IMR-90 (cell line): Measurements from ENCODE around the gene ANGPTL7. TPM values are rescaled to one million over a fixed set of nuclear protein-coding genes. Genes with fewer than 3 reads are reported as not detected.

ENCODE experiments used
- ATAC-seq: fragments of 200-7000 bp; cut with Tn5 transposase; 2 replicates; pipeline ENCODE4 v1.9.1; 2020; ENCODE audit warnings: low read depth, mild to moderate bottlenecking, moderate library complexity
- BruUV-seq: library from RNA; stranded (reverse); fragments of 400-500 nt; replicated peaks from 2 replicates; lab custom pipeline; 2021; lab: Mats Ljungman, UMichigan
- CTCF ChIA-PET: fragments of 300-600 bp; formaldehyde crosslinking; extraction: SDS; loops from one replicate; lab custom pipeline; 2021; ENCODE audit warnings: antibody characterized with exemption; lab: Yijun Ruan, JAX
- POLR2A ChIA-PET: fragments of 300-600 bp; sonication (Branson Sonifier 250); formaldehyde crosslinking; loops from one replicate; lab custom pipeline; 2022; ENCODE audit warnings: antibody characterized with exemption; ENCODE audit not compliant: unreplicated experiment; lab: Charles Lee
- DNase-seq: peaks from one replicate; pipeline ENCODE4 v3.0.0; 2013
- H2AFZ ChIP-seq: replicated peaks from 2 replicates; pipeline ENCODE3; 2013; ENCODE audit warnings: low read length, mild to moderate bottlenecking; ENCODE audit not compliant: poor library complexity
- H2AK5ac ChIP-seq: 2 replicates; pipeline ENCODE4 v1.6.1; 2013; ENCODE audit warnings: low read depth, low read length, inconsistent platforms
- H2AK9ac ChIP-seq: replicated peaks from 2 replicates; pipeline ENCODE3; 2013; ENCODE audit warnings: mild to moderate bottlenecking, low read depth, low read length, moderate library complexity; ENCODE audit not compliant: poor library complexity
- H2BK120ac ChIP-seq: 2 replicates; pipeline ENCODE4 v1.6.1; 2013; ENCODE audit warnings: low read depth, low read length, inconsistent platforms
- H2BK15ac ChIP-seq: 3 replicates; pipeline ENCODE4 v1.6.1; 2013; ENCODE audit warnings: low read depth, low read length, inconsistent platforms
- H2BK20ac ChIP-seq: 2 replicates; pipeline ENCODE4 v1.6.1; 2013; ENCODE audit warnings: low read depth, mild to moderate bottlenecking, inconsistent platforms, low read length, moderate library complexity
- H2BK5ac ChIP-seq: 2 replicates; pipeline ENCODE4 v1.6.1; 2013; ENCODE audit warnings: mild to moderate bottlenecking, low read depth, low read length, inconsistent platforms; ENCODE audit not compliant: poor library complexity, severe bottlenecking
- H3K14ac ChIP-seq: replicated peaks from 2 replicates; pipeline ENCODE4 v1.6.1; 2013; ENCODE audit warnings: low read depth, low read length, inconsistent platforms
- H3K18ac ChIP-seq: 2 replicates; pipeline ENCODE4 v1.6.1; 2013; ENCODE audit warnings: low read depth, low read length, control low read depth
- H3K23ac ChIP-seq: 2 replicates; pipeline ENCODE4 v1.6.1; 2013; ENCODE audit warnings: low read depth, low read length, inconsistent platforms
- H3K27ac ChIP-seq: 2 replicates; pipeline ENCODE4 v1.5.1; 2013; ENCODE audit warnings: mild to moderate bottlenecking, control low read depth, low read length; ENCODE audit not compliant: insufficient read depth
- H3K27me3 ChIP-seq: 2 replicates; pipeline ENCODE4 v1.6.1; 2013; ENCODE audit warnings: low read length; ENCODE audit not compliant: control insufficient read depth, insufficient read depth
- H3K36me3 ChIP-seq: 2 replicates; pipeline ENCODE4 v1.6.1; 2013; ENCODE audit warnings: low read length, mixed read lengths; ENCODE audit not compliant: control insufficient read depth, insufficient read depth
- H3K4ac ChIP-seq: 2 replicates; pipeline ENCODE4 v1.6.1; 2013; ENCODE audit warnings: low read depth, low read length, inconsistent platforms
- H3K4me1 ChIP-seq: 2 replicates; pipeline ENCODE4 v1.6.1; 2013; ENCODE audit warnings: low read length, mixed read lengths; ENCODE audit not compliant: control insufficient read depth, insufficient read depth
- H3K4me2 ChIP-seq: 2 replicates; pipeline ENCODE4 v1.6.1; 2013; ENCODE audit warnings: low read depth, mild to moderate bottlenecking, control low read depth, low read length, moderate library complexity
- H3K4me3 ChIP-seq: 2 replicates; pipeline ENCODE4 v1.5.1; 2013; ENCODE audit warnings: low read depth, mild to moderate bottlenecking, control low read depth, low read length, moderate library complexity; ENCODE audit not compliant: insufficient read depth
- H3K56ac ChIP-seq: 2 replicates; pipeline ENCODE4 v1.6.1; 2013; ENCODE audit warnings: low read length, inconsistent platforms; ENCODE audit not compliant: insufficient read depth; ENCODE audit errors: extremely low read depth
- H3K79me1 ChIP-seq, 2 experiments: 2 replicates each; pipeline ENCODE4 v1.6.1; 2013; ENCODE audit warnings: low read length in 2 of 2, inconsistent platforms in 1 of 2, low read depth in 1 of 2
- H3K9ac ChIP-seq: 2 replicates; pipeline ENCODE4 v1.6.1; 2013; ENCODE audit warnings: low read depth, low read length, control low read depth
- H3K9me1 ChIP-seq: 2 replicates; pipeline ENCODE4 v1.6.1; 2013; ENCODE audit warnings: low read length, inconsistent platforms; ENCODE audit not compliant: insufficient read depth
- H3K9me3 ChIP-seq: 2 replicates; pipeline ENCODE4 v1.6.1; 2013; ENCODE audit warnings: low read length; ENCODE audit not compliant: control insufficient read depth, insufficient read depth
- H4K20me1 ChIP-seq: 2 replicates; pipeline ENCODE4 v1.6.1; 2013; ENCODE audit warnings: low read length, inconsistent platforms; ENCODE audit not compliant: insufficient read depth
- H4K5ac ChIP-seq: 2 replicates; pipeline ENCODE4 v1.6.1; 2013; ENCODE audit warnings: mild to moderate bottlenecking, low read depth, low read length, control low read depth
- H4K8ac ChIP-seq, 2 experiments: 2 replicates each; pipeline ENCODE4 v1.6.1; 2013; ENCODE audit warnings: low read depth in 2 of 2, low read length in 2 of 2, control low read depth in 1 of 2, inconsistent platforms in 1 of 2
- H4K91ac ChIP-seq: 2 replicates; pipeline ENCODE4 v1.6.1; 2013; ENCODE audit warnings: low read depth, low read length, inconsistent platforms; ENCODE audit not compliant: insufficient read depth
- CHD1 ChIP-seq: IDR thresholded peaks from 2 replicates; pipeline ENCODE4 v1.6.1; 2012; ENCODE audit warnings: low read depth, low read length, improper control_type of control experiment
- MAFK ChIP-seq: IDR thresholded peaks from 2 replicates; pipeline ENCODE4 v1.6.1; 2012; ENCODE audit warnings: low read depth, low read length, improper control_type of control experiment
- MAZ ChIP-seq: IDR thresholded peaks from 2 replicates; pipeline ENCODE4 v1.6.1; 2012; ENCODE audit warnings: low read depth, mild to moderate bottlenecking, low read length, improper control_type of control experiment, moderate library complexity, borderline replicate concordance
- MXI1 ChIP-seq: IDR thresholded peaks from 2 replicates; pipeline ENCODE4 v1.6.1; 2012; ENCODE audit warnings: low read depth, mild to moderate bottlenecking, low read length, moderate library complexity, borderline replicate concordance
- POLR2A ChIP-seq: IDR thresholded peaks from 2 replicates; pipeline ENCODE4 v1.6.1; 2012; ENCODE audit warnings: mild to moderate bottlenecking, low read depth, low read length
- RCOR1 ChIP-seq: IDR thresholded peaks from 2 replicates; pipeline ENCODE4 v1.6.1; 2012; ENCODE audit warnings: mild to moderate bottlenecking, low read length, improper control_type of control experiment; ENCODE audit not compliant: insufficient replicate concordance
- SMC3 ChIP-seq: fragments of 150-350 bp; IDR thresholded peaks from 2 replicates; pipeline ENCODE4 v1.6.1; 2016; ENCODE audit warnings: low read depth, mild to moderate bottlenecking, antibody characterized with exemption, low read length, moderate library complexity
- USF2 ChIP-seq: fragments of 150-350 bp; IDR thresholded peaks from 2 replicates; pipeline ENCODE4 v1.6.1; 2017; ENCODE audit warnings: mild to moderate bottlenecking, antibody characterized with exemption, low read length, low read depth
- WGBS, 2 experiments: methylation state at CpG; one replicate each; pipeline versions ENCODE4 v1.1.5 to v1.1.7; 2013; ENCODE audit warnings: missing lambda C conversion rate in 2 of 2; ENCODE audit not compliant: insufficient read length in 1 of 2; ENCODE audit errors: extremely low coverage in 2 of 2; 5-methylcytosine and 5-hydroxymethylcytosine counted together
- dilution Hi-C: fragments of 300-500 bp; cut with HindIII; formaldehyde crosslinking; loops from one replicate; pipeline ENCODE4 v1.14.3; 2018; ENCODE audit warnings: low sequenced_read_pairs; ENCODE audit not compliant: unreplicated experiment
- in situ Hi-C: fragments of 300-500 bp; cut with MboI; formaldehyde crosslinking; loops from 3 replicates; pipeline ENCODE4 v1.14.3; 2019; ENCODE audit warnings: low sequenced_read_pairs, inconsistent platforms, mixed read lengths
- intact Hi-C: fragments of 100-400 bp; cut with micrococcal nuclease; formaldehyde crosslinking; loops from 2 replicates; pipeline ENCODE4 v1.10.0; 2022
- polyA plus RNA-seq, 3 experiments: library from polyadenylated mRNA; depleted of rRNA; stranded (reverse); fragments of >200 nt; gene quantifications; 2 replicates each; pipeline ENCODE4 v1.2.3, GENCODE V29; 2012; ENCODE audit warnings: low replicate concordance in 1 of 3
- total RNA-seq: library from RNA; depleted of rRNA; stranded (reverse); fragments of >200 nt; gene quantifications from 2 replicates; pipeline ENCODE4 v1.2.3, GENCODE V29; 2012

ANGPTL7 gene
- total and polyA plus RNA-seq, 2 of the 4 experiments (the other 2 are of a cell fraction), result under 0.01 TPM; not detected in 1

- Histone ChIP-seq H2BK20ac (no peak overlapping the region), H4K5ac (no peak overlapping the region), H3K4me1 (no peaks in the 10 kb centered on the region), H3K56ac (no peak overlapping the region), H3K4ac (no peak overlapping the region), H3K36me3 (peaks cover 50% of the 10 kb centered on the region), H4K20me1 (no peaks in the 10 kb centered on the region), H3K4me2 (no peak overlapping the region), H2AK9ac (no peak overlapping the region), H2AK5ac (no peak overlapping the region), H3K9ac (no peak overlapping the region), H3K27me3 (no peaks in the 10 kb centered on the region), H2BK15ac (no peak overlapping the region), H2BK120ac (no peak overlapping the region), H3K14ac (no peak overlapping the region), H2BK5ac (no peak overlapping the region), H3K23ac (no peak overlapping the region), H4K8ac (no peak overlapping the region), H3K4me3 (no peak overlapping the region), H2AFZ (no peak overlapping the region), H3K27ac (no peak overlapping the region), H4K91ac (no peak overlapping the region), H3K9me3 (no peaks in the 10 kb centered on the region), H3K18ac (no peak overlapping the region), H3K9me1 (no peaks in the 10 kb centered on the region), H3K79me1 (no peaks in the 10 kb centered on the region)
- dilution Hi-C loops, result no loop called here
- WGBS, 2 experiments, result no CpG with 5 or more reads among the region's 2 CpGs
- no TSS peak for BruUV-seq
- ATAC-seq (no peak), DNase-seq (no peak)
- intact Hi-C loops, result no loop called here
- ChIA-PET POLR2A (no interaction called here), CTCF (no interaction called here)
- in situ Hi-C loops, result no loop called here
- TF ChIP-seq USF2, result no peak
- no peak for TF ChIP-seq MAFK
- no peak for TF ChIP-seq CHD1
- TF ChIP-seq MAZ, result no peak
- TF ChIP-seq RCOR1, result no peak
- no peak for TF ChIP-seq MXI1
- no peak for TF ChIP-seq POLR2A
- no peak for TF ChIP-seq SMC3
Observed at GRCh38 chr1:11215381-11216005, 26.3 kb downstream of the ANGPTL7 start.
